Fibroblast of lung (primary cell): Measurements from ENCODE around the gene PRKCH.

ENCODE experiments used
- EZH2 ChIP-seq: IDR thresholded peaks from 2 replicates; pipeline ENCODE4 v1.5.1; 2012; ENCODE audit warnings: low read length, control low read depth, mild to moderate bottlenecking; ENCODE audit errors: missing control alignments
- TF ChIP-seq, protein P1 (sequence below), 2 donors: IDR thresholded peaks in 1 of 2; conservative IDR thresholded peaks in 1 of 2; 1 replicate in 1 of 2; 2 replicates in 1 of 2; pipeline ENCODE4 v1.5.1; 2011 to 2012; ENCODE audit warnings: low read length in 2 of 2, control low read depth in 1 of 2, inconsistent platforms in 1 of 2, low read depth in 1 of 2, mild to moderate bottlenecking in 1 of 2

- TF ChIP-seq, protein P1, sequence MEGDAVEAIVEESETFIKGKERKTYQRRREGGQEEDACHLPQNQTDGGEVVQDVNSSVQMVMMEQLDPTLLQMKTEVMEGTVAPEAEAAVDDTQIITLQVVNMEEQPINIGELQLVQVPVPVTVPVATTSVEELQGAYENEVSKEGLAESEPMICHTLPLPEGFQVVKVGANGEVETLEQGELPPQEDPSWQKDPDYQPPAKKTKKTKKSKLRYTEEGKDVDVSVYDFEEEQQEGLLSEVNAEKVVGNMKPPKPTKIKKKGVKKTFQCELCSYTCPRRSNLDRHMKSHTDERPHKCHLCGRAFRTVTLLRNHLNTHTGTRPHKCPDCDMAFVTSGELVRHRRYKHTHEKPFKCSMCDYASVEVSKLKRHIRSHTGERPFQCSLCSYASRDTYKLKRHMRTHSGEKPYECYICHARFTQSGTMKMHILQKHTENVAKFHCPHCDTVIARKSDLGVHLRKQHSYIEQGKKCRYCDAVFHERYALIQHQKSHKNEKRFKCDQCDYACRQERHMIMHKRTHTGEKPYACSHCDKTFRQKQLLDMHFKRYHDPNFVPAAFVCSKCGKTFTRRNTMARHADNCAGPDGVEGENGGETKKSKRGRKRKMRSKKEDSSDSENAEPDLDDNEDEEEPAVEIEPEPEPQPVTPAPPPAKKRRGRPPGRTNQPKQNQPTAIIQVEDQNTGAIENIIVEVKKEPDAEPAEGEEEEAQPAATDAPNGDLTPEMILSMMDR (conservative IDR thresholded peaks at IDR 0.05 in 1 of 2, IDR thresholded peaks at IDR 0.05 in 1 of 2; ENCODE audit: low read depth in 1 of 2, low read length in 2 of 2), result no peak
- TF ChIP-seq EZH2, result no peak
These were observed 138.7 kb downstream of the PRKCH start for GRCh38 chr14:61460063-61460462.
